Pancreas (tissue), 10 donors: Measurements from ENCODE around the gene VGLL2. TPM values are rescaled to one million over a fixed set of nuclear protein-coding genes. Genes with fewer than 3 reads are reported as not detected.

Experiments used
- ATAC-seq, 4 donors: fragments of 200-7000 bp; cut with Tn5 transposase; one replicate each; pipeline versions ENCODE4 v1.8.0 to v1.9.1; 2020; ENCODE audit warnings: mild to moderate bottlenecking in 4 of 4, moderate library complexity in 4 of 4
- DNase-seq, 6 donors: peaks; one replicate each; pipeline ENCODE4 v3.0.0-alpha.2; 2020
- FAIRE-seq: peaks from 2 replicates; lab custom pipeline; 2012; peaks lifted over from hg19 to GRCh38; lab: Jason Lieb, UNC
- H3K27ac ChIP-seq, 4 donors: fragments of 200-600 bp; sonication (generic); 1 replicate in 3 of 4; 2 replicates in 1 of 4; pipeline versions ENCODE4 v1.5.0 to v1.8.0; 2020
- H3K27me3 ChIP-seq, 4 donors: fragments of 200-600 bp; one replicate each; pipeline ENCODE4 v1.8.0; 2021
- H3K36me3 ChIP-seq, 3 donors: fragments of 200-600 bp; sonication (generic) in 1 of 3; one replicate each; pipeline versions ENCODE4 v1.5.0 to v1.8.0; 2020 to 2021
- H3K4me1 ChIP-seq, 3 donors: fragments of 200-600 bp; one replicate each; pipeline ENCODE4 v1.8.0; 2021
- H3K4me3 ChIP-seq, 4 donors: fragments of 200-600 bp; sonication (generic) in 2 of 4; one replicate each; pipeline versions ENCODE4 v1.5.0 to v1.8.0; 2020 to 2021
- H3K9me3 ChIP-seq, 4 donors: fragments of 200-600 bp; one replicate each; pipeline ENCODE4 v1.8.0; 2021
- WGBS, 2 donors: extraction: QIAGEN DNeasy Blood & Tissue Kit; methylation state at CpG; one replicate each; pipeline ENCODE4 v1.1.7; 2013; 5-methylcytosine and 5-hydroxymethylcytosine counted together
- intact Hi-C, 3 donors: fragments of 100-400 bp; cut with DNase I; formaldehyde crosslinking; loops; one replicate each; pipeline versions ENCODE4 v1.11.1 to v1.14.2; 2022
- polyA plus RNA-seq, 2 donors: library from polyadenylated mRNA; stranded (reverse); fragments of 200-250 nt; gene quantifications; one replicate each; pipeline ENCODE4 v1.2.3, GENCODE V29; 2013
- total RNA-seq, 6 donors: library from RNA; stranded (reverse); fragmentation: NEBNext Ultra II Directional in 4 of 6; extraction: Animal tissue kit (Norgen Biotek cat#: 25700) in 4 of 6; gene quantifications; one replicate each; pipeline versions ENCODE4 v1.2.1 to v1.2.4, GENCODE V29; 2021 to 2023
- TF ChIP-seq, protein P1 (sequence below), 4 donors: fragments of 200-600 bp; sonication (generic) in 3 of 4; IDR thresholded peaks; one replicate each; pipeline versions ENCODE4 v1.5.0 to v1.8.0; 2021; ENCODE audit warnings: antibody characterized with exemption in 4 of 4
- donor health status: healthy with polysubstance abuse.
- donor health status: DM: no; HTN: no; CAD: no; lungs with moderate emphysema.
- donor health status: DM: no; HTN: no; CAD: no.
- donor health status: control.
- donor health status: control.
- donor health status: Bipolar disorder and iron deficiency.
- donor health status: DM: yes; HTN: yes; CAD: no.
- donor health status: DM: no; HTN: no; CAD: no.
- donor health status: DM: no; HTN: no; CAD: no.
- donor health status: DM: yes; HTN: yes; CAD: no.

VGLL2 gene
- total and polyA plus RNA-seq, 8 donors: not detected

DNA sequence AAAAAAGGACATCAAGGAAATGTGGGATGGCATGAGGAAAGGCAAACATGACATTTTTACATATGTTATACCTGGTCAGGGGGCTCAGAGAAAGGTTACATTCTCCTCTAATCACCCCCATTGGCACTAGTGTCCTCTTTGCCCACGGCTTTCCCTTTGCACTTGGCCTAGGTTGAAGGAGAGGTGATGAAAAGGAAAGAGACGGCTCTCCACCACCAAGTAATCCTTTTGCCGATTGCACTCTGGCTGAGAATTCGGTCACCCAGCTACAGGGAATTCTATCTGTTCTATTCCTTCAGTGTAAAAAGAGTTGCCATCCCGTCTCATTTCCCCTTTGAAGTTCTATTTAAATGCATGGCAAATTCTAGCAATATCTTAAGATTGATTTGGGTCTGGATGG, 10.4 kb downstream of the VGLL2 start:
- H3K27me3 ChIP-seq: peaks cover 0 to 28% (median 5%) of the 10 kb centered on the region in 4 donors
- FAIRE-seq: no peak

GRCh38 chr6:117276778-117277316, 11.5 kb downstream of the VGLL2 start:
- Histone ChIP-seq H3K27ac (no peak overlapping the region), H3K4me1 (no peaks in the 10 kb centered on the region), H3K9me3 (no peaks in the 10 kb centered on the region), H3K36me3 (no peaks in the 10 kb centered on the region), H3K4me3 (no peak overlapping the region), H3K27me3 (peaks cover 0 to 18% (median 2%) of the 10 kb centered on the region in 4 donors)
- FAIRE-seq (no peak), ATAC-seq (no peak), DNase-seq (no peak)
- intact Hi-C loops: no loop called here
- WGBS, 2 donors: 79 to 86% methylated on average over 10 of the region's 10 CpGs
- TF ChIP-seq, protein P1, sequence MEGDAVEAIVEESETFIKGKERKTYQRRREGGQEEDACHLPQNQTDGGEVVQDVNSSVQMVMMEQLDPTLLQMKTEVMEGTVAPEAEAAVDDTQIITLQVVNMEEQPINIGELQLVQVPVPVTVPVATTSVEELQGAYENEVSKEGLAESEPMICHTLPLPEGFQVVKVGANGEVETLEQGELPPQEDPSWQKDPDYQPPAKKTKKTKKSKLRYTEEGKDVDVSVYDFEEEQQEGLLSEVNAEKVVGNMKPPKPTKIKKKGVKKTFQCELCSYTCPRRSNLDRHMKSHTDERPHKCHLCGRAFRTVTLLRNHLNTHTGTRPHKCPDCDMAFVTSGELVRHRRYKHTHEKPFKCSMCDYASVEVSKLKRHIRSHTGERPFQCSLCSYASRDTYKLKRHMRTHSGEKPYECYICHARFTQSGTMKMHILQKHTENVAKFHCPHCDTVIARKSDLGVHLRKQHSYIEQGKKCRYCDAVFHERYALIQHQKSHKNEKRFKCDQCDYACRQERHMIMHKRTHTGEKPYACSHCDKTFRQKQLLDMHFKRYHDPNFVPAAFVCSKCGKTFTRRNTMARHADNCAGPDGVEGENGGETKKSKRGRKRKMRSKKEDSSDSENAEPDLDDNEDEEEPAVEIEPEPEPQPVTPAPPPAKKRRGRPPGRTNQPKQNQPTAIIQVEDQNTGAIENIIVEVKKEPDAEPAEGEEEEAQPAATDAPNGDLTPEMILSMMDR (IDR thresholded peaks at IDR 0.05): no peak

More for the DNA sequence above, 10.4 kb downstream of the VGLL2 start:
- Histone ChIP-seq H3K27ac (no peak overlapping the region), H3K4me1 (no peaks in the 10 kb centered on the region), H3K9me3 (no peaks in the 10 kb centered on the region), H3K4me3 (no peak overlapping the region), H3K36me3 (no peaks in the 10 kb centered on the region)
- 49 to 71% methylated on average over 5 of the region's 5 CpGs for WGBS, 2 donors
- TF ChIP-seq, protein P1 (IDR thresholded peaks at IDR 0.05): no peak
- intact Hi-C loops: no loop called here
- ATAC-seq (no peak), DNase-seq (no peak)

DNA sequence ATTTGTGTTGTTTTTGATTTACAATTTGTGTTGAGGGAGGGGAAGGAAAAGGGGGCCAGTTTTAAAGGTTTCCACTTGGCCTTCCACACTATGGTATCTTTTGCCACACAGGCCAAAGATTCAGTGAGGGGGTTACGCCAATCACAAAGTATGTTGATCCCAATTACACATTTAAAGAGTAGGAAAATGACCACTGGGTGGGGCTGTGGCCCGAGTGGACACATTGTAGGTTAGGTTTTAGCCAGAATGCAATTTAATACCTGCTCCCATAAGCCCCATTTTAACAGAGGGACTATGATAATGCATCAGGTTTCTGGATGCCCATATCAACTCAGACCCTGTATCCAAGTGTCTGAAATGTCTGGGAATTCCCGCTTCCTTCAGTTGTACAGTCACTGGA, 15.6 kb downstream of the VGLL2 start:
- no peak for FAIRE-seq
- Histone ChIP-seq H3K9me3 (no peaks in the 10 kb centered on the region), H3K4me3 (no peak overlapping the region), H3K36me3 (no peaks in the 10 kb centered on the region), H3K4me1 (no peaks in the 10 kb centered on the region), H3K27me3 (peaks cover 0 to 3% (median 0%) of the 10 kb centered on the region in 4 donors), H3K27ac (no peak overlapping the region)
- 53 to 61% methylated on average over 3 of the region's 3 CpGs for WGBS, 2 donors
- intact Hi-C loops: no loop called here
- TF ChIP-seq, protein P1 (IDR thresholded peaks at IDR 0.05): no peak
- ATAC-seq: no peak
- DNase-seq: no peak

DNA sequence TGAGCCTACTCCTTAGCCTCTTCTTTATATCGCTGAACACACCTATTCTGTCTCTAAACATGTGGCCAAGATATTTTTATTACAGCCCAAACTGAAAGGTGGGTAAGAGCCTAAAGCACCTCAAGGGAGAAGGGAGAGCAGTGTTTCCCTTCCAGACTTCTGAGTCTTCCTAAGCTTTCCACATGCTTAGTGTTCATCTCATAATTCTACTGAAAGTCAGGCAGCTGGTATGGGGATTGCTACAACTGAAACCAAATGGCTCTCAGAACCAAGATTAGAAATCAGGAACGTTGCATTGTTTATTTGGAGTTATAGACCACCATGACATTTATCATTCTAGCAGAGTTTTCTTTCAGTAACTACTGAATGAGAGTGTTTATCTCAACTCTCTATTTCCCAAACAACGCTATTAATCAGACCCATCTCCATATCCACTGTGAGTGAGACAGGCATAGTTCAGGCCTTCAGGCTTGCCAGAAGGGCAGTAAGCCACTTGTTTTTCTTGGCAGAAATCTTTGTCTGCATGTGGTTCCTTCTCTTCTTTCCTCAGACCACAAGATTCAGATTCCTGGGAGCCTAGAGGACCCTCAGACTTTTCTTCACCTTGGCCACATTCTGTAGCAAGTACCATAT, 22.8 kb downstream of the VGLL2 start:
- H3K9me3 ChIP-seq: no peaks in the 10 kb centered on the region
- DNase-seq (no peak), ATAC-seq (no peak), FAIRE-seq (no peak)
- no peak overlapping the region for H3K27ac ChIP-seq
- no peak overlapping the region for H3K4me3 ChIP-seq
- intact Hi-C loops: no loop called here
- no peaks in the 10 kb centered on the region for H3K4me1 ChIP-seq
- TF ChIP-seq, protein P1 (IDR thresholded peaks at IDR 0.05): no peak
- WGBS, 2 donors: 53 to 54% methylated on average over 3 of the region's 3 CpGs
- H3K27me3 ChIP-seq: no peaks in the 10 kb centered on the region
- H3K36me3 ChIP-seq: no peaks in the 10 kb centered on the region

DNA sequence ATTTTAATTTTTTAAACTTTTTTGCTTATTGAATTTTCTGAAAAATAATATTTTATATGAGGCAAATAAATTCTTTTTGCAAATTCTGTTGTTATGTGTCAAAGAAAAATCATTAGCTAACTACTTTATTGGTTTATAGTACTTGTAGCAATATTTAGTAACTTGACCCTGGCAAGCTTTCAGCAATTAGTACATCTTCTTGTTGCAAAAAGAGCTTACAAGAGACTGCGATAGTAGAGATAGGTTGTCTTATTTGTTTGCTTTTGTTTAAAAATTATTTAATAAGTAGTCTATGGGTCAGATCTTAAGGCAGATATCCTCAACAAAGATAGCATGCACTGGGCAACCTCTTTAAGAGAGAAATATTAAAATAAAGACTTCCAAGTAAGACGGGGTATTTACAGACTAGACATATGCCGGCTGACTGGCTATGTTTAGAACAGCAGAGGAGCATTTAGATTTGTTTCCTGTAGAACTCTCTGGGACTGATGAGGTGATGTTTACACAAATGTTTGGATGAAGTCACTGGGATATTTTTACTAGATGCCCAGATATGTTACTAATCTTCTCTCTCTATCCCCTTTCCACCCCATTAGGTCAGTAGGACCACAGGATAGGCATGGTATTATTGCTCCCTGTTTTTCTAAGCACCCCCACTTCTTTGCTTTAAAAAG, 25.0 kb downstream of the VGLL2 start:
- WGBS, 2 donors: 52 to 59% methylated on average over 3 of the region's 3 CpGs

More for the DNA sequence above, 25.0 kb downstream of the VGLL2 start:
- H3K4me1 ChIP-seq: no peaks in the 10 kb centered on the region
- ATAC-seq (no peak), FAIRE-seq (no peak), DNase-seq (no peak)
- H3K4me3 ChIP-seq: no peak overlapping the region
- no peaks in the 10 kb centered on the region for H3K9me3 ChIP-seq
- H3K27me3 ChIP-seq: no peaks in the 10 kb centered on the region
- no peaks in the 10 kb centered on the region for H3K36me3 ChIP-seq
- H3K27ac ChIP-seq: no peak overlapping the region
- TF ChIP-seq, protein P1 (IDR thresholded peaks at IDR 0.05): no peak
- intact Hi-C loops: no loop called here
